ENCODE data around the gene XAB2. TPM values are rescaled to one million over a fixed set of nuclear protein-coding genes. Genes with fewer than 3 reads are reported as not detected.
"Not testable (repeated sequence)": the region's sequence is repeated elsewhere in the genome, so short reads cannot be mapped to it uniquely, and the experiment has no call there.

Gene XAB2
- total and polyA plus RNA-seq, 9 donors = 4.2 to 71.7 (median 50.8) TPM

DNA sequence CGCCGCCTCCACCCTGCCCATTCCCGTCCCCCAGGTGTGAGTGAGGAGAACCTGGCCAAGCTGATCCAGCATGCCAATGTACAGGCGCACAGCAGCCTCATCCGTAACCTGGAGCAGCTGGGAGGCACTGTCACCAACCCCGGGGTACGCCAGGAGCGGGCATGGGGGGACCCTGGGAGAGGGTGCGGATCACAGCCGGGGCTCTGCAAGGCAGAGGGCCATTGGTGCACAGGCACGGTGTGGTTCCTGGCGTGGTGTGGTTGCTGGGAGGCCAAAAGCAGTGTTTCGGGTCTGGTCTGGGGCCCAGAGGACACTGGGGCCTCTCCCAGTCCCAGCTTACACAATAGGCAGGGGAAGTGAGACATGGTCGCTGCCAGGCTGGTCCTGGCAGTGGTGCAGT is 15.8 kb upstream of the XAB2 start:
- TF ChIP-seq POLR2A (IDR thresholded peaks at IDR 0.05) (no peak), EP300 (IDR thresholded peaks at IDR 0.05) (no peak)
- TF ChIP-seq, protein P1, sequence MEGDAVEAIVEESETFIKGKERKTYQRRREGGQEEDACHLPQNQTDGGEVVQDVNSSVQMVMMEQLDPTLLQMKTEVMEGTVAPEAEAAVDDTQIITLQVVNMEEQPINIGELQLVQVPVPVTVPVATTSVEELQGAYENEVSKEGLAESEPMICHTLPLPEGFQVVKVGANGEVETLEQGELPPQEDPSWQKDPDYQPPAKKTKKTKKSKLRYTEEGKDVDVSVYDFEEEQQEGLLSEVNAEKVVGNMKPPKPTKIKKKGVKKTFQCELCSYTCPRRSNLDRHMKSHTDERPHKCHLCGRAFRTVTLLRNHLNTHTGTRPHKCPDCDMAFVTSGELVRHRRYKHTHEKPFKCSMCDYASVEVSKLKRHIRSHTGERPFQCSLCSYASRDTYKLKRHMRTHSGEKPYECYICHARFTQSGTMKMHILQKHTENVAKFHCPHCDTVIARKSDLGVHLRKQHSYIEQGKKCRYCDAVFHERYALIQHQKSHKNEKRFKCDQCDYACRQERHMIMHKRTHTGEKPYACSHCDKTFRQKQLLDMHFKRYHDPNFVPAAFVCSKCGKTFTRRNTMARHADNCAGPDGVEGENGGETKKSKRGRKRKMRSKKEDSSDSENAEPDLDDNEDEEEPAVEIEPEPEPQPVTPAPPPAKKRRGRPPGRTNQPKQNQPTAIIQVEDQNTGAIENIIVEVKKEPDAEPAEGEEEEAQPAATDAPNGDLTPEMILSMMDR (IDR thresholded peaks at IDR 0.05) = no peak
- no peaks in the 10 kb centered on the region for H3K27me3 ChIP-seq
- H3K27ac ChIP-seq = no peak overlapping the region
- no peaks in the 10 kb centered on the region for H3K4me1 ChIP-seq (ENCODE audit: insufficient read depth)
- no peak overlapping the region for H3K4me3 ChIP-seq
- 89 to 95% (median 93%) methylated on average over 14 of the region's 14 CpGs for WGBS, 3 donors
- DNase-seq = no peak
- H3K36me3 ChIP-seq = no peaks in the 10 kb centered on the region
- intact Hi-C loops (cut with DNase I) = loop anchor here in 1 of 4 donors (10.0 kb wide), 1 partner anchor 160 kb away; no protein-coding TSS in a partner anchor
- H3K9me3 ChIP-seq = no peaks in the 10 kb centered on the region

DNA sequence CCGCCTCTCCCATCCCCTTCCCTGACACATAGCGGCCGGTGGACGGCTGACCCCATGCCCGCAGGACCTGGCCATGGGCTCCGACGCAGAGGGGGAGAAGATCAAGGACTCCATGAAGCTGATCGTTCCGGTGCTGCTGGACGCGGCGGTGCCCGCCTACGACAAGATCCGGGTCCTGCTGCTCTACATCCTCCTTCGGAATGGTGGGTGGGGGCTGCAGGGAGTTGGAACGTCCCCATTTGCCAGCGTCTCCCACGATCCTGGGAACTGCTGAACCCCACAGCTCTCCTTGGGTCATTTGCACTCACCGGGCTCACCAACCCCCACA is 15.2 kb upstream of the XAB2 start:
- Histone ChIP-seq H3K36me3 (no peaks in the 10 kb centered on the region), H3K27me3 (no peaks in the 10 kb centered on the region), H3K9me3 (no peaks in the 10 kb centered on the region), H3K4me1 (ENCODE audit: insufficient read depth) (no peaks in the 10 kb centered on the region), H3K27ac (no peak overlapping the region), H3K4me3 (no peak overlapping the region)
- intact Hi-C loops (cut with DNase I) = loop anchor here in 1 of 4 donors (10.0 kb wide), 1 partner anchor 160 kb away; no protein-coding TSS in a partner anchor
- DNase-seq = no peak
- TF ChIP-seq EP300 (IDR thresholded peaks at IDR 0.05) (no peak), POLR2A (IDR thresholded peaks at IDR 0.05) (no peak)
- TF ChIP-seq, protein P1 (IDR thresholded peaks at IDR 0.05) = no peak
- 91 to 93% (median 91%) methylated on average over 20 of the region's 20 CpGs for whole genome bisulfite sequencing, 3 donors

DNA sequence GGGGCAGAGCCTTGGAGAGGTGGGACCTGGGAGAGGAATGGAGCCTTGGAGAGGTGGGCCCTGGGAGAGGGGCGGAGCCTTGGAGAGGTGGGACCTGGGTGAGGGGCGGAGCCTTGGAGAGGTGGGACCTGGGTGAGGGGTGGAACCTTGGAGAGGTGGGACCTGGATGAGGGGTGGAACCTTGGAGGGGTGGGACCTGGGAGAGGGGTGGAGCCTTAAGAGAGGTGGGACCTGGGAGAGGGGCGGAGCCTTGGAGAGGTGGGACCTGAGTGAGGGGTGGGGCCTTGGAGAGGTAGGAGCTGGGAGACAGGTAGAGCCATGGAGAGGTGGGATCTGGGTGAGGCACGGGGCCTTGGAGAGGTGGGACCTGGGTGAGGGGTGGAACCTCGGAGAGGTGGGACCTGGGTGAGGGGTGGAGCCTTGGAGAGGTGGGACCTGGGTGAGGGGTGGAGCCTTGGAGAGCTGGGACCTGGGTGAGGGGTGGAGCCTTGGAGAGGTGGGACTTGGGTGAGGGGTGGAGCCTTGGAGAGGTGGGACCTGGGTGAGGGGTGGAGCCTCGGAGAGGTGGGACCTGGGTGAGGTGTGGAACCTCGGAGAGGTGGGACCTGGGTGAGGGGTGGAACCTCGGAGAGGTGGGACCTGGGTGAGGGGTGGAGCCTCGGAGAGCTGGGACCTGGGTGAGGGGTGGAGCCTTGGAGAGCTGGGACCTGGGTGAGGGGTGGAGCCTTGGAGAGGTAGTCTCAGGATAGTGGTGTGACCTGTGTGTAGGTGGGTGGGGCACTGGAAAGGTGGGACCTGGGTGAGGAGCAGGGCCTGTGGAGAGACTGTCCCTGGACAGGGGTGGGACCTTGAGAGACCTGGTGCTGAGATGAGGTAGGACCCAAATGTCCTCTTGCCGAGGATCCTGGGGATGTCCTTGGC is 14.5 kb upstream of the XAB2 start:
- H3K4me1 ChIP-seq (ENCODE audit: insufficient read depth); H3K27ac ChIP-seq; H3K27me3 ChIP-seq; H3K4me3 ChIP-seq; DNase-seq; H3K36me3 ChIP-seq; H3K9me3 ChIP-seq: not testable (repeated sequence)
- WGBS, 3 donors = 62 to 87% (median 85%) methylated on average over 10 of the region's 10 CpGs
- intact Hi-C loops (cut with DNase I) = loop anchor here in 1 of 4 donors (10.0 kb wide), 1 partner anchor 161 kb away; no protein-coding TSS in a partner anchor

DNA sequence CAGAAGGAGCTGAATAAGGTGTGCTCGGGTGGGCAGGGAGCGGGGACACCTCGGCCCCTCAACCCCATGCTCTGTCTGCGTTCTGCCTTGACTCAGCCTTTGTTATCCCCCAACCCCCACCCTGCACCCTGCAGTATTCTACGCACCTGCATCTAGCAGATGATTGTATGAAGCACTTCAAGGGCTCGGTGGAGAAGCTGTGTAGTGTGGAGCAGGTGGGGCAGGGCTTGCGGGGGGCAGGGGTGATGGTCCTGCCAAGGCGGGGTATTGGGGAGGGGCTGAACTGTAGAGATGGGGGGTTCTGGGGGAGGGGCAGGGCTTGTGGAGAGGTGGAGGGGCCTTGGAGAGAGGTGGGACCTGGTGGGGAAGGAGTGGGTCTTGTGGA is 13.7 kb upstream of the XAB2 start:
- Histone ChIP-seq H3K27me3 (no peaks in the 10 kb centered on the region), H3K9me3 (no peaks in the 10 kb centered on the region), H3K4me1 (ENCODE audit: insufficient read depth) (no peaks in the 10 kb centered on the region), H3K36me3 (no peaks in the 10 kb centered on the region), H3K4me3 (no peak overlapping the region), H3K27ac (no peak overlapping the region)
- TF ChIP-seq POLR2A (IDR thresholded peaks at IDR 0.05) (no peak), EP300 (IDR thresholded peaks at IDR 0.05) (no peak)
- TF ChIP-seq, protein P1 (IDR thresholded peaks at IDR 0.05) = no peak
- no peak for DNase-seq
- WGBS, 3 donors = 90% methylated on average over 8 of the region's 8 CpGs
- intact Hi-C loops (cut with DNase I) = loop anchor here in 1 of 4 donors (10.0 kb wide), 1 partner anchor 162 kb away; no protein-coding TSS in a partner anchor

Measured in ovary (tissue), 9 donors.